Measurements from ENCODE around the gene LETM1.

- TF ChIP-seq ZBTB33 (IDR thresholded peaks at IDR 0.05; ENCODE audit: extremely low read depth, insufficient replicate concordance, low read length), result no peak
- TF ChIP-seq POLR2A (IDR thresholded peaks at IDR 0.05; ENCODE audit: borderline replicate concordance, extremely low read depth, insufficient read depth, insufficient read length), result no peak
- no peak for TF ChIP-seq CTCF (IDR thresholded peaks at IDR 0.05 in 2 of 3, conservative IDR thresholded peaks at IDR 0.05 in 1 of 3; ENCODE audit: borderline replicate concordance in 1 of 3, insufficient read depth in 1 of 3, low read depth in 2 of 3, low read length in 2 of 3)
These were observed 24.6 kb downstream of the LETM1 start for GRCh38 chr4:1831331-1831730.
